Neural cell (in vitro differentiated cells): Measurements from ENCODE around the gene SMPD1. TPM values are rescaled to one million over a fixed set of nuclear protein-coding genes. Genes with fewer than 3 reads are reported as not detected.

Experiments used
- H2AFZ ChIP-seq: fragments of 200-600, 300-800 bp; sonication (generic), shearing (Covaris generic); 2 replicates; pipeline ENCODE4 v1.6.0; 2014; ENCODE audit warnings: low read depth, mild to moderate bottlenecking, antibody characterized with exemption, low read length, moderate library complexity
- H3F3A ChIP-seq: fragments of 200-600 bp; shearing (Covaris generic); 2 replicates; pipeline ENCODE4 v1.6.1; 2016; ENCODE audit warnings: mild to moderate bottlenecking, moderate library complexity, mixed read lengths, antibody characterized with exemption, low read length; ENCODE audit not compliant: insufficient read depth, poor library complexity, severe bottlenecking
- H3K27ac ChIP-seq: fragments of 200-600, 300-800 bp; sonication (generic), shearing (Covaris generic); 2 replicates; pipeline ENCODE4 v1.5.1; 2014; ENCODE audit warnings: mild to moderate bottlenecking, low read length, moderate library complexity
- H3K27me3 ChIP-seq: fragments of 300-800, 200-600 bp; sonication (generic), shearing (Covaris generic); 2 replicates; pipeline ENCODE4 v1.6.0; 2014; ENCODE audit warnings: mild to moderate bottlenecking, low read depth, low read length, moderate library complexity; ENCODE audit not compliant: insufficient read depth
- H3K36me3 ChIP-seq: fragments of 300-800, 200-600 bp; sonication (generic), shearing (Covaris generic); 2 replicates; pipeline ENCODE4 v1.5.1; 2014; ENCODE audit warnings: mild to moderate bottlenecking, antibody characterized with exemption, low read length, moderate library complexity; ENCODE audit not compliant: insufficient read depth
- H3K4me2 ChIP-seq: fragments of 300-800, 200-600 bp; sonication (generic), shearing (Covaris generic); 2 replicates; pipeline ENCODE4 v1.6.0; 2014; ENCODE audit warnings: mild to moderate bottlenecking, low read length
- H3K4me3 ChIP-seq: fragments of 300-800, 200-600 bp; sonication (generic), shearing (Covaris generic); 2 replicates; pipeline ENCODE4 v1.5.1; 2014; ENCODE audit warnings: mild to moderate bottlenecking, low read length, moderate library complexity
- H3K79me2 ChIP-seq: fragments of 200-600 bp; shearing (Covaris generic); replicated peaks from 2 replicates; pipeline ENCODE4 v1.6.0; 2014; ENCODE audit warnings: mild to moderate bottlenecking, low read length, moderate library complexity; ENCODE audit not compliant: insufficient read depth
- H3K9ac ChIP-seq: fragments of 300-800, 200-600 bp; sonication (generic), shearing (Covaris generic); 2 replicates; pipeline ENCODE4 v1.6.1; 2016; ENCODE audit warnings: mild to moderate bottlenecking, low read length, mixed read lengths
- H3K9me2 ChIP-seq: fragments of 200-600 bp; shearing (Covaris generic); 2 replicates; pipeline ENCODE4 v1.6.1; 2016; ENCODE audit warnings: mild to moderate bottlenecking, low read length, mixed read lengths; ENCODE audit not compliant: insufficient read depth
- H3K9me3 ChIP-seq: fragments of 200-600, 300-800 bp; sonication (generic), shearing (Covaris generic); 2 replicates; pipeline ENCODE4 v1.6.1; 2016; ENCODE audit warnings: mild to moderate bottlenecking, mixed run types, low read length, moderate library complexity, mixed read lengths
- H4K20me1 ChIP-seq: fragments of 200-600 bp; shearing (Covaris generic); 2 replicates; pipeline ENCODE4 v1.6.1; 2016; ENCODE audit warnings: mild to moderate bottlenecking, mixed run types; ENCODE audit not compliant: insufficient read depth
- EP300 ChIP-seq: fragments of 450-650 bp; conservative IDR thresholded peaks from 2 replicates; pipeline ENCODE4 v1.6.1; 2014; ENCODE audit warnings: antibody characterized with exemption, mild to moderate bottlenecking, moderate library complexity; ENCODE audit not compliant: poor library complexity, severe bottlenecking
- EZH2 ChIP-seq: fragments of 200-600, 300-800 bp; shearing (Covaris generic), sonication (generic); IDR thresholded peaks from 2 replicates; pipeline ENCODE4 v1.6.1; 2014; ENCODE audit warnings: antibody characterized with exemption, low read length, borderline replicate concordance, mild to moderate bottlenecking; ENCODE audit not compliant: insufficient read depth, poor library complexity, severe bottlenecking
- MXI1 ChIP-seq: fragments of 450-650 bp; conservative IDR thresholded peaks from 2 replicates; pipeline ENCODE4 v1.6.1; 2014; ENCODE audit warnings: antibody characterized with exemption, mild to moderate bottlenecking; ENCODE audit not compliant: poor library complexity, severe bottlenecking
- POLR2AphosphoS5 ChIP-seq: IDR thresholded peaks from 2 replicates; pipeline ENCODE4 v1.6.1; 2012
- RAD21 ChIP-seq: fragments of 450-650 bp; conservative IDR thresholded peaks from 2 replicates; pipeline ENCODE4 v1.6.1; 2014; ENCODE audit warnings: antibody characterized with exemption, mild to moderate bottlenecking, moderate library complexity
- SMC3 ChIP-seq: fragments of 450-650 bp; conservative IDR thresholded peaks from 2 replicates; pipeline ENCODE4 v1.6.1; 2014; ENCODE audit warnings: antibody characterized with exemption, mild to moderate bottlenecking, moderate library complexity; ENCODE audit not compliant: poor library complexity
- TAF1 ChIP-seq: IDR thresholded peaks from 2 replicates; pipeline ENCODE4 v1.6.1; 2012; ENCODE audit warnings: low read depth
- polyA plus RNA-seq: library from polyadenylated mRNA; depleted of rRNA; stranded (reverse); fragments of >200 nt; gene quantifications from 2 replicates; pipeline ENCODE4 v1.2.3, GENCODE V29; 2014
- TF ChIP-seq, protein P1 (sequence below): IDR thresholded peaks from 2 replicates; pipeline ENCODE4 v1.6.1; 2012; ENCODE audit warnings: borderline replicate concordance
- TF ChIP-seq, protein P2 (sequence below): fragments of 450-650 bp; IDR thresholded peaks from 2 replicates; pipeline ENCODE4 v1.5.1; 2014; ENCODE audit warnings: antibody characterized with exemption, mild to moderate bottlenecking, moderate library complexity; ENCODE audit not compliant: poor library complexity, severe bottlenecking

SMPD1 gene
- polyA plus RNA-seq, 1 donor from 2014 or later, result 30.0 TPM

DNA sequence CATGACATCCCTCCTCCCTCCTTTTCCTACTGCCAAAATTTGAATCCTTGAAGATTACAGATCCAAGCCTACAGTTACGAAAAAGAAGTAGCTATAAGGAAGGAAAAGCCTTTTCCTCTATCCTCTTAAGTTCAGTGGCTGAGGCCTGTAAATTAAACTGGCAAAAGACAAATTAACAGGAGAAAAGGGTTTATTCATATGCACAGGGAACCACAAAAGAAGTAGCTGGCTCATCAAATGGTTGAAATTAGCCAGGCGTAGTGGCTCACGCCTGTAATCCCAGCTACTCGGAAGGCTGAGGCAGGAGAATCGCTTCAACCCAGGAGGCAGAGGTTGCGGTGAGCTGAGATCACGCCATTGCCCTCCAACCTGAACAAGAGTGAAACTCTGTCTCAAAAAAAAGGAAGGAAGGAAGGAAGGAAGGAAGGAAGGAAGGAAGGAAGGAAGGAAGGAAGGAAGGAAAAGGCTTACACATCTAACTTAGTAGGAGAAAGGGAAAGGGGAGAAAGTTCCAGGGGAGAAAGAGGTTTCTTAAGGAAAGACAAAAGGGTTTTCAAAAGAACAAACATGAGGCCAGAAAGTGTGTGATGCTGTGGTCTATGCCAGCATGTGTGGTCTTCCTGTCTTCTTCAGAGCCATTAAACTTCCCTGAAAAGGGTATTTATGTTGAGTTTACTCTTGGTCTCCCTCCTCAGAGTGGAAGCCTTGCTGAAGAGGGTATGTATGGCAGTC is 5.1 kb upstream of the SMPD1 start:
- Histone ChIP-seq H3K4me3 (no peak overlapping the region), H3K9me2 (no peaks in the 10 kb centered on the region), H3K9me3 (no peaks in the 10 kb centered on the region), H3K36me3 (no peaks in the 10 kb centered on the region), H4K20me1 (no peaks in the 10 kb centered on the region), H2AFZ (no peak overlapping the region), H3K27me3 (no peaks in the 10 kb centered on the region), H3K79me2 (no peaks in the 10 kb centered on the region), H3K9ac (no peak overlapping the region), H3K4me2 (no peak overlapping the region), H3F3A (no peaks in the 10 kb centered on the region), H3K27ac (no peak overlapping the region)
- TF ChIP-seq, protein P1, sequence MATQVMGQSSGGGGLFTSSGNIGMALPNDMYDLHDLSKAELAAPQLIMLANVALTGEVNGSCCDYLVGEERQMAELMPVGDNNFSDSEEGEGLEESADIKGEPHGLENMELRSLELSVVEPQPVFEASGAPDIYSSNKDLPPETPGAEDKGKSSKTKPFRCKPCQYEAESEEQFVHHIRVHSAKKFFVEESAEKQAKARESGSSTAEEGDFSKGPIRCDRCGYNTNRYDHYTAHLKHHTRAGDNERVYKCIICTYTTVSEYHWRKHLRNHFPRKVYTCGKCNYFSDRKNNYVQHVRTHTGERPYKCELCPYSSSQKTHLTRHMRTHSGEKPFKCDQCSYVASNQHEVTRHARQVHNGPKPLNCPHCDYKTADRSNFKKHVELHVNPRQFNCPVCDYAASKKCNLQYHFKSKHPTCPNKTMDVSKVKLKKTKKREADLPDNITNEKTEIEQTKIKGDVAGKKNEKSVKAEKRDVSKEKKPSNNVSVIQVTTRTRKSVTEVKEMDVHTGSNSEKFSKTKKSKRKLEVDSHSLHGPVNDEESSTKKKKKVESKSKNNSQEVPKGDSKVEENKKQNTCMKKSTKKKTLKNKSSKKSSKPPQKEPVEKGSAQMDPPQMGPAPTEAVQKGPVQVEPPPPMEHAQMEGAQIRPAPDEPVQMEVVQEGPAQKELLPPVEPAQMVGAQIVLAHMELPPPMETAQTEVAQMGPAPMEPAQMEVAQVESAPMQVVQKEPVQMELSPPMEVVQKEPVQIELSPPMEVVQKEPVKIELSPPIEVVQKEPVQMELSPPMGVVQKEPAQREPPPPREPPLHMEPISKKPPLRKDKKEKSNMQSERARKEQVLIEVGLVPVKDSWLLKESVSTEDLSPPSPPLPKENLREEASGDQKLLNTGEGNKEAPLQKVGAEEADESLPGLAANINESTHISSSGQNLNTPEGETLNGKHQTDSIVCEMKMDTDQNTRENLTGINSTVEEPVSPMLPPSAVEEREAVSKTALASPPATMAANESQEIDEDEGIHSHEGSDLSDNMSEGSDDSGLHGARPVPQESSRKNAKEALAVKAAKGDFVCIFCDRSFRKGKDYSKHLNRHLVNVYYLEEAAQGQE, result no peak
- TF ChIP-seq TAF1, result no peak
- TF ChIP-seq MXI1, result no peak
- TF ChIP-seq POLR2AphosphoS5, result no peak
- TF ChIP-seq, protein P2, sequence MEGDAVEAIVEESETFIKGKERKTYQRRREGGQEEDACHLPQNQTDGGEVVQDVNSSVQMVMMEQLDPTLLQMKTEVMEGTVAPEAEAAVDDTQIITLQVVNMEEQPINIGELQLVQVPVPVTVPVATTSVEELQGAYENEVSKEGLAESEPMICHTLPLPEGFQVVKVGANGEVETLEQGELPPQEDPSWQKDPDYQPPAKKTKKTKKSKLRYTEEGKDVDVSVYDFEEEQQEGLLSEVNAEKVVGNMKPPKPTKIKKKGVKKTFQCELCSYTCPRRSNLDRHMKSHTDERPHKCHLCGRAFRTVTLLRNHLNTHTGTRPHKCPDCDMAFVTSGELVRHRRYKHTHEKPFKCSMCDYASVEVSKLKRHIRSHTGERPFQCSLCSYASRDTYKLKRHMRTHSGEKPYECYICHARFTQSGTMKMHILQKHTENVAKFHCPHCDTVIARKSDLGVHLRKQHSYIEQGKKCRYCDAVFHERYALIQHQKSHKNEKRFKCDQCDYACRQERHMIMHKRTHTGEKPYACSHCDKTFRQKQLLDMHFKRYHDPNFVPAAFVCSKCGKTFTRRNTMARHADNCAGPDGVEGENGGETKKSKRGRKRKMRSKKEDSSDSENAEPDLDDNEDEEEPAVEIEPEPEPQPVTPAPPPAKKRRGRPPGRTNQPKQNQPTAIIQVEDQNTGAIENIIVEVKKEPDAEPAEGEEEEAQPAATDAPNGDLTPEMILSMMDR, result no peak
- no peak for TF ChIP-seq SMC3
- no peak for TF ChIP-seq RAD21
- TF ChIP-seq EZH2, result no peak
- TF ChIP-seq EP300, result no peak

DNA sequence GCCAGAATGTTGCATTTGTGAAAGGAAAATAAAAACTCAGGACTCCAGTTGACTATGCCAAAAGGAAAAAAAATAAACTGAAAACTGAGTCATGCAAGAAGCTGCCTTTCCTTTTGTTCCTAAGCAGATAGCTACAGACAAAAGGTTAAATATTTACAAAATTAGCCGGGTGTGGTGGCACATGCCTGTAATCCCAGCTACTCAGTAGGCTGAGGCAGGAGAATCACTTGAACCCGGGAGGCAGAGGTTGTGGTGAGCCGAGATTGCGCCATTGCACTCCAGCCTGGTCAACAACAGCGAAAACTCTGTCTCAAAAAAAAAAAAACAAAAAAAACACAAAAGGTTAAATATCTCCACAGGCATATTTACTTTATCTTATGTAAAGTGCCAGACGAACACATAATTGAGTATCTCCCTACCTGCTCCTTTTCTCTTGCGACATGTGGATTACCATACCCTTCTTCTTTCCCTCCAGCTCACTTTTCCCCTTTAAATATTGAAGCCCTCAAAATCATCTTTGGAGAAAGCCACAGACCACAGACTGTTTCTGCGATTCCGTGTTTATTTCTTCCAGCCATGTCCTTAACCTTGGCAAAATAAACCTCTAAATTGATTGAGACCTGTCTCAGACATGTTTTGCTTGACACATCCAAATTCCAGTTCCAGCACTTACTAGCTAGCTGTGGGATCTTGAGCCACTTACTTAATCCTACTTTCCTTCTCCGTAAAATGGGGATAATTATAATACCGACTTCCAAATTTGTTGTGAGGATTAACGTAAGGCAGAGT is 2.3 kb upstream of the SMPD1 start:
- Histone ChIP-seq H3K36me3 (no peaks in the 10 kb centered on the region), H3K27me3 (no peaks in the 10 kb centered on the region), H2AFZ (no peak overlapping the region), H3K79me2 (peaks cover 7% of the 10 kb centered on the region), H3K4me2 (no peak overlapping the region), H3K27ac (no peak overlapping the region), H4K20me1 (no peaks in the 10 kb centered on the region), H3K9me3 (no peaks in the 10 kb centered on the region), H3K9me2 (no peaks in the 10 kb centered on the region), H3K9ac (no peak overlapping the region), H3F3A (no peaks in the 10 kb centered on the region), H3K4me3 (no peak overlapping the region)
- TF ChIP-seq, protein P2, result no peak
- no peak for TF ChIP-seq POLR2AphosphoS5
- no peak for TF ChIP-seq MXI1
- no peak for TF ChIP-seq TAF1
- no peak for TF ChIP-seq EP300
- TF ChIP-seq SMC3, result no peak
- TF ChIP-seq, protein P1, result no peak
- TF ChIP-seq EZH2, result no peak
- no peak for TF ChIP-seq RAD21
